A549 (cell line): Measurements from ENCODE around the gene GCHFR.

ENCODE experiments used
- CTCF ChIP-seq: fragments of >200 bp; sonication (Bioruptor Twin); formaldehyde crosslinking; IDR thresholded peaks from 3 replicates; pipeline ENCODE4 v1.5.1; 2016
- ELK1 ChIP-seq: fragments of 150-350 bp; IDR thresholded peaks from 2 replicates; pipeline ENCODE4 v1.6.1; 2014; ENCODE audit warnings: low read depth, mild to moderate bottlenecking, low read length
- EP300 ChIP-seq, 2 experiments: fragments of >200 bp; sonication (Bioruptor Twin); formaldehyde crosslinking; IDR thresholded peaks; 2 replicates in 1 of 2; 3 replicates in 1 of 2; pipeline ENCODE4 v1.6.1; 2016 to 2017
- FOSL2 ChIP-seq, 2 experiments: fragments of 450-650 bp in 1 of 2; fragments of >200 bp in 1 of 2; sonication (Bioruptor Twin) in 1 of 2; formaldehyde crosslinking; IDR thresholded peaks; 2 replicates each; pipeline versions ENCODE4 v1.5.0 to v1.6.1; 2016 to 2020; ENCODE audit warnings: mild to moderate bottlenecking in 1 of 2, moderate library complexity in 1 of 2
- FOXS1 ChIP-seq: fragments of 250-450 bp; sonication (Bioruptor Pico); IDR thresholded peaks from 2 replicates; pipeline ENCODE4 v1.5.0; 2020; ENCODE audit warnings: mild to moderate bottlenecking, moderate library complexity
- HDAC2 ChIP-seq: fragments of 200-600 bp; sonication (generic); IDR thresholded peaks from 2 replicates; pipeline ENCODE4 v1.6.1; 2016
- KDM1A ChIP-seq: fragments of 200-600 bp; sonication (generic); IDR thresholded peaks from 2 replicates; pipeline ENCODE4 v1.6.1; 2016; ENCODE audit warnings: low read depth, mild to moderate bottlenecking
- PHF8 ChIP-seq: fragments of 200-600 bp; sonication (generic); IDR thresholded peaks from 2 replicates; pipeline ENCODE4 v1.6.1; 2016; ENCODE audit warnings: low read depth, mild to moderate bottlenecking, antibody characterized with exemption, moderate library complexity, borderline replicate concordance
- POLR2A ChIP-seq: IDR thresholded peaks from 2 replicates; pipeline ENCODE4 v1.6.1; 2012; ENCODE audit warnings: mild to moderate bottlenecking, low read length
- RCOR1 ChIP-seq: fragments of 150-350 bp; IDR thresholded peaks from 2 replicates; pipeline ENCODE4 v1.6.1; 2014; ENCODE audit warnings: antibody characterized with exemption, low read length, low read depth
- REST ChIP-seq: fragments of 200-600 bp; sonication (generic); IDR thresholded peaks from 2 replicates; pipeline ENCODE4 v1.6.1; 2016; ENCODE audit warnings: antibody characterized with exemption, mild to moderate bottlenecking, moderate library complexity
- SMC3 ChIP-seq: fragments of >200 bp; sonication (Bioruptor Twin); formaldehyde crosslinking; IDR thresholded peaks from 3 replicates; pipeline ENCODE4 v1.6.1; 2018; ENCODE audit warnings: inconsistent platforms
- ZC3H11A ChIP-seq: fragments of 450-650 bp; IDR thresholded peaks from 2 replicates; pipeline ENCODE4 v1.6.1; 2014; ENCODE audit warnings: antibody characterized with exemption, mild to moderate bottlenecking

GRCh38 chr15:40807888-40808461 is 44.1 kb downstream of the GCHFR start:
- TF ChIP-seq CTCF (no peak), POLR2A (no peak), REST (no peak), SMC3 (no peak), RCOR1 (no peak), EP300 (IDR thresholded peaks at IDR 0.05) (no peak), FOXS1 (no peak), ELK1 (no peak), ZC3H11A (no peak), FOSL2 (IDR thresholded peaks at IDR 0.05) (no peak), FOSL2 (CRISPR knock-in tag; IDR thresholded peaks at IDR 0.05) (no peak), KDM1A (peak; percentile 70; the same call in 1 of the 2 replicates), PHF8 (no peak), HDAC2 (no peak)
